Smooth muscle cell (in vitro differentiated cells): ENCODE data around the gene BRF1. TPM values are rescaled to one million over a fixed set of nuclear protein-coding genes. Genes with fewer than 3 reads are reported as not detected.

ENCODE experiments used
- DNase-seq: peaks from one replicate; lab custom pipeline; 2025; ENCODE audit not compliant: unreplicated experiment; lab: John Stamatoyannopoulos, UW
- H2AFZ ChIP-seq: fragments of 200-600 bp; sonication (generic); 2 replicates; pipeline ENCODE4 v1.6.0; 2016; ENCODE audit warnings: antibody characterized with exemption, low read depth, mild to moderate bottlenecking
- H3F3A ChIP-seq: fragments of 200-600 bp; sonication (generic); 2 replicates; pipeline ENCODE4 v1.6.0; 2017; ENCODE audit warnings: antibody characterized with exemption, low read depth
- H3K27ac ChIP-seq: fragments of 200-600 bp; sonication (generic); 2 replicates; pipeline ENCODE4 v1.5.1; 2016; ENCODE audit warnings: low read depth, mild to moderate bottlenecking
- H3K27me3 ChIP-seq: fragments of 200-600 bp; sonication (generic); 2 replicates; pipeline ENCODE4 v1.6.1; 2016; ENCODE audit warnings: low read depth, mild to moderate bottlenecking
- H3K36me3 ChIP-seq: fragments of 200-600 bp; sonication (generic); 2 replicates; pipeline ENCODE4 v1.5.1; 2016; ENCODE audit warnings: low read depth
- H3K4me1 ChIP-seq: fragments of 200-600 bp; sonication (generic); 2 replicates; pipeline ENCODE4 v1.5.1; 2016; ENCODE audit warnings: low read depth
- H3K4me2 ChIP-seq: fragments of 200-600 bp; sonication (generic); 2 replicates; pipeline ENCODE4 v1.6.0; 2016; ENCODE audit warnings: mild to moderate bottlenecking
- H3K4me3 ChIP-seq: fragments of 200-600 bp; sonication (generic); 2 replicates; pipeline ENCODE4 v1.5.1; 2016; ENCODE audit warnings: mild to moderate bottlenecking
- H3K79me2 ChIP-seq: fragments of 200-600 bp; sonication (generic); 2 replicates; pipeline ENCODE4 v1.6.0; 2016; ENCODE audit warnings: low read depth, mild to moderate bottlenecking
- H3K9ac ChIP-seq: fragments of 200-600 bp; sonication (generic); 2 replicates; pipeline ENCODE4 v1.6.0; 2016; ENCODE audit warnings: low read depth
- H3K9me3 ChIP-seq: fragments of 200-600 bp; sonication (generic); replicated peaks from 2 replicates; pipeline ENCODE4 v1.5.1; 2016; ENCODE audit warnings: low read depth
- H4K20me1 ChIP-seq: fragments of 200-600 bp; sonication (generic); 2 replicates; pipeline ENCODE4 v1.6.0; 2016; ENCODE audit warnings: low read depth
- WGBS: methylation state at CpG from one replicate; pipeline ENCODE4 v1.1.7; 2016; ENCODE audit warnings: low lambda C conversion rate; 5-methylcytosine and 5-hydroxymethylcytosine counted together
- polyA plus RNA-seq: library from polyadenylated mRNA; unstranded; fragments of >200 nt; fragmentation: Nextera tagmentation; extraction: Ambion mirVana; gene quantifications from 2 replicates; pipeline ENCODE4 v1.2.1, GENCODE V29; 2016
- total RNA-seq: library from RNA; depleted of rRNA; stranded (reverse); fragments of >200 nt; gene quantifications from 2 replicates; pipeline ENCODE4 v1.2.3, GENCODE V29; 2014
- TF ChIP-seq, protein P1 (sequence below): fragments of 200-600 bp; sonication (generic); IDR thresholded peaks from 2 replicates; pipeline ENCODE4 v1.5.1; 2017; ENCODE audit warnings: borderline replicate concordance, mild to moderate bottlenecking, antibody characterized with exemption; ENCODE audit not compliant: insufficient read depth, poor library complexity, severe bottlenecking

Gene BRF1
- total and polyA plus RNA-seq, 2 experiments from 2014 or later, result 12.5 to 15.9 TPM

DNA sequence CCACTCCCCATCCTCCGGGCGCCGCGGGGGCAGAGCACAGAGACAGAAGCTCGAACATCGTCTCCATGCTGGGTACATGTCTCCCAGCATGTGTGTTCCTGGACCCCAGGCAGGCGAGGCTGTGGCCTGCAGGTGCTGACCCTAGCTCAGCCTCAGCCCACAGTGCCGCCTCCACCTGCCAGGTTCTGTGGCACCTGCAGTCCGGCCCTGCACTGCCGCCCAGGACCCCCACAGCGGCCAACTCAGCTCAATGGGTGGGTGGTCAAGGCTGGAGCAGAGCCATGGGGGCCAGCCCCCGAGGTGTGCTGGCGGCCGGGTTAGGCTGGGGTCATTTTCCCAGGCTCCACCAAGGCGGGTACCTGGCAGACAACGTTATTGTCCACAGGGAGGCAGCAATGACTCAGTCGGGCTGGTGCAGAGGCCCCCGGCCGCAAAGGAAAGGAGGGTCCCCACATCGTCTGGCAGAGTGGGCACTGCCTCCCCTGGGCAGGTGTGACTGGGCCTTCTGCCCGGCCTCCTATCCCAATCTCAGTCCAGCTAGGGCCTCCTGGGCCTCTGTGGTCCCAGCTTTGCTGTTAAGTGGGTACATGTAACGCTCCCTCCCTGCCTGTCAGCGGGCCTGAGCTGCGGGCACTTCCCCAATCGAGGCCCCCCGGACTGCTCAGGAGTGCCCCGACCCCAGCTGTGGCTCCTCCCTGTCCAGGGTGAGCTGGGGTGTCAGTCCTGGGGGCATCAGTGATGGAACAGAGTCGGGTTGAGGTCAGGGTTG lies 99.5 kb downstream of the BRF1 start:
- H3K27me3 ChIP-seq, result peaks cover 22% of the 10 kb centered on the region
- peaks cover 11% of the 10 kb centered on the region for H3K4me1 ChIP-seq
- no peak overlapping the region for H2AFZ ChIP-seq
- H3F3A ChIP-seq, result no peaks in the 10 kb centered on the region
- no peaks in the 10 kb centered on the region for H3K9me3 ChIP-seq
- 84% methylated on average over 28 of the region's 28 CpGs for WGBS
- H3K79me2 ChIP-seq, result no peaks in the 10 kb centered on the region
- TF ChIP-seq, protein P1, sequence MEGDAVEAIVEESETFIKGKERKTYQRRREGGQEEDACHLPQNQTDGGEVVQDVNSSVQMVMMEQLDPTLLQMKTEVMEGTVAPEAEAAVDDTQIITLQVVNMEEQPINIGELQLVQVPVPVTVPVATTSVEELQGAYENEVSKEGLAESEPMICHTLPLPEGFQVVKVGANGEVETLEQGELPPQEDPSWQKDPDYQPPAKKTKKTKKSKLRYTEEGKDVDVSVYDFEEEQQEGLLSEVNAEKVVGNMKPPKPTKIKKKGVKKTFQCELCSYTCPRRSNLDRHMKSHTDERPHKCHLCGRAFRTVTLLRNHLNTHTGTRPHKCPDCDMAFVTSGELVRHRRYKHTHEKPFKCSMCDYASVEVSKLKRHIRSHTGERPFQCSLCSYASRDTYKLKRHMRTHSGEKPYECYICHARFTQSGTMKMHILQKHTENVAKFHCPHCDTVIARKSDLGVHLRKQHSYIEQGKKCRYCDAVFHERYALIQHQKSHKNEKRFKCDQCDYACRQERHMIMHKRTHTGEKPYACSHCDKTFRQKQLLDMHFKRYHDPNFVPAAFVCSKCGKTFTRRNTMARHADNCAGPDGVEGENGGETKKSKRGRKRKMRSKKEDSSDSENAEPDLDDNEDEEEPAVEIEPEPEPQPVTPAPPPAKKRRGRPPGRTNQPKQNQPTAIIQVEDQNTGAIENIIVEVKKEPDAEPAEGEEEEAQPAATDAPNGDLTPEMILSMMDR, result no peak
- no peak overlapping the region for H3K4me3 ChIP-seq
- H3K9ac ChIP-seq, result no peak overlapping the region
- H3K36me3 ChIP-seq, result no peaks in the 10 kb centered on the region
- DNase-seq, result no peak
- H3K4me2 ChIP-seq, result no peak overlapping the region
- no peaks in the 10 kb centered on the region for H4K20me1 ChIP-seq
- H3K27ac ChIP-seq, result no peak overlapping the region

DNA sequence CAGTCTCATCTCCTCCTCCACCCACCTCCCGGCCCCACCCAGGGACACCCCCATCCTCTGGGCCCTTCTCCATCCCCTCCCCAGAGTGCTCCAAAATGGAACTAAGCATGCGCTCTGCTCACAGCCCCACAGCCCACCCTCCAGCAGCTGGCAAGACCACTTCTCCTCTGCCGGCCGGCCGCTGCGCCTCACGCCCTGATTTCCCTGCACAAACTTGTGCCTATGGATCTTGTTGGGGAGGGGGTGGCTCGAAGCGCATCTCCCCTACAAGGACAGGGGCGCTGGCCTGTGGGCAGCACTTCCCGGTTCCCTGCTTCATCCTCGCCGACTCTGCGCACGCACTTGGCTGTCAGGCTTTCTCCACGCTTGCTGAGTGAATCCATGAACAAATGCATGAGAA lies 100.2 kb downstream of the BRF1 start:
- WGBS, result 91% methylated on average over 16 of the region's 16 CpGs
- no peaks in the 10 kb centered on the region for H4K20me1 ChIP-seq
- TF ChIP-seq, protein P1, result no peak
- H3K4me2 ChIP-seq, result no peak overlapping the region
- H3K27ac ChIP-seq, result no peak overlapping the region
- DNase-seq, result no peak
- H3K9me3 ChIP-seq, result no peaks in the 10 kb centered on the region
- no peak overlapping the region for H3K9ac ChIP-seq
- peaks cover 29% of the 10 kb centered on the region for H3K27me3 ChIP-seq
- no peaks in the 10 kb centered on the region for H3K79me2 ChIP-seq
- no peaks in the 10 kb centered on the region for H3K36me3 ChIP-seq
- H2AFZ ChIP-seq, result no peak overlapping the region
- no peaks in the 10 kb centered on the region for H3F3A ChIP-seq
- H3K4me3 ChIP-seq, result no peak overlapping the region
- H3K4me1 ChIP-seq, result peaks cover 16% of the 10 kb centered on the region

DNA sequence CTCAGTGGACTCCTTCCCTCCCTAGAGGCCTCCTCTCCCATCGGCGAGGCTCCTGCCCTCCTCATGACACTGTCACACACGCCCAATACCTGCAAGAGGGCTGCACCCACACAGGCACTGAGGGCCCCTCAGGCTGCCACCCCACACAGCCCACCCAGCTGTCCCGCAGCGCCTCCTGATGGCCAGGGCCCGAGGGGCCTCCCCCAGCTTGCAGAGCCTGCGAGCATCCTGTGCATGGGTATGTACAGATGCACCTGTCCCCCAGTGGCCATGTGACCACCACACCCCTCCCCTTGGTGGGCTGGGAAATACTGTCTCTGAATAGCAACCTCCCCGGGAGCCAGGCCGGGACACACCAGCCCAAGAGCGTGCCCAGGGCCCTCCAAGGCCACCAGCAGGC lies 100.7 kb downstream of the BRF1 start:
- H3K4me1 ChIP-seq, result peaks cover 17% of the 10 kb centered on the region
- no peaks in the 10 kb centered on the region for H3F3A ChIP-seq
- peaks cover 35% of the 10 kb centered on the region for H3K27me3 ChIP-seq
- no peak overlapping the region for H3K9ac ChIP-seq
- H3K4me2 ChIP-seq, result no peak overlapping the region
- DNase-seq, result no peak
- WGBS, result 93% methylated on average over 9 of the region's 10 CpGs
- no peaks in the 10 kb centered on the region for H3K36me3 ChIP-seq
- H3K4me3 ChIP-seq, result no peak overlapping the region
- no peak overlapping the region for H2AFZ ChIP-seq
- H3K27ac ChIP-seq, result no peak overlapping the region
- H3K79me2 ChIP-seq, result no peaks in the 10 kb centered on the region
- H4K20me1 ChIP-seq, result no peaks in the 10 kb centered on the region
- TF ChIP-seq, protein P1, result no peak
- no peaks in the 10 kb centered on the region for H3K9me3 ChIP-seq

DNA sequence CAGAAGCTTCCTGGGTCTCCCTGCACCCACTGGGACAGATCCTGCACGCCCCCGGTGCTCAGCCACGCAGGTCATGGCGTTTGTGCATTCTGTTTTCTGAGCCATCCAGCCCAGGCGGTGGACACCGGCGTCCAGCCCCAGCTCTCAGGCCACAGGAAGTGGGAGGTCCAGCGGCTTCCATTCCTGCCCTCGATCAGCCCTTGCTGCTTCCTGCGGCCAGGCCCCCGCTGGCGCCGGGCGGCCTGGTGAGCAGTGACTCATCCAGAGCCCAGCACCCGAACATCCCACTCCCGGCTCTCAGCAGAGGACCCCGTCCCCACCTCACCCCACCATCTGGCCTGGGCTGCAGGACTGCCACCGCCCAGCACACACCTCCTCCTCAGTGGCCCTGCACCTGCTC lies 101.7 kb downstream of the BRF1 start:
- H3K27me3 ChIP-seq, result peaks cover 38% of the 10 kb centered on the region
- TF ChIP-seq, protein P1, result no peak
- no peaks in the 10 kb centered on the region for H3F3A ChIP-seq
- no peaks in the 10 kb centered on the region for H3K9me3 ChIP-seq
- no peaks in the 10 kb centered on the region for H3K36me3 ChIP-seq
- H3K27ac ChIP-seq, result no peak overlapping the region
- no peaks in the 10 kb centered on the region for H3K79me2 ChIP-seq
- no peak for DNase-seq
- 78% methylated on average over 17 of the region's 18 CpGs for WGBS
- no peak overlapping the region for H3K9ac ChIP-seq
- H2AFZ ChIP-seq, result no peak overlapping the region
- H3K4me1 ChIP-seq, result peaks cover 17% of the 10 kb centered on the region
- no peak overlapping the region for H3K4me2 ChIP-seq
- H4K20me1 ChIP-seq, result no peaks in the 10 kb centered on the region
- H3K4me3 ChIP-seq, result no peak overlapping the region
